ENCODE data around the gene CHAD.
A peak's percentile ranks its signal among the peaks of the same experiment; 100 is the strongest.

Gene CHAD

GRCh38 chr17:50424996-50425681, 43.5 kb downstream of the CHAD start:
- peak overlapping the region in 1 of 2 experiments; percentile 34 for H3K27ac ChIP-seq (ENCODE audit: insufficient read depth in 1 of 2, low read depth in 1 of 2, low read length in 2 of 2, poor library complexity in 1 of 2, severe bottlenecking in 2 of 2)
- CTCF ChIA-PET = interaction anchor here (0.9 to 2.7 kb wide), 3 partner anchors 11 to 63 kb away, joined by 3 to 16 read pairs (median 5); partner anchors contain the start of gene LRRC59

GRCh38 chr17:50424246-50424995, 44.3 kb downstream of the CHAD start:
- H3K36me3 ChIP-seq (ENCODE audit: control insufficient read depth in 4 of 4, insufficient read depth in 4 of 4, low read length in 3 of 4) = no peaks in the 10 kb centered on the region
- ChIA-PET POLR2A (no interaction called here), CTCF (no interaction called here)
- no peak overlapping the region for H3K27ac ChIP-seq (ENCODE audit: insufficient read depth in 1 of 2, low read depth in 1 of 2, low read length in 2 of 2, poor library complexity in 1 of 2, severe bottlenecking in 2 of 2)
- no peaks in the 10 kb centered on the region for H3K27me3 ChIP-seq (replicated peaks in 2 of 5; ENCODE audit: control insufficient read depth in 4 of 5, insufficient read depth in 5 of 5, low read length in 4 of 5)
- H3K4me3 ChIP-seq (ENCODE audit: control insufficient read depth in 1 of 7, extremely low read depth in 1 of 7, insufficient read depth in 4 of 7, low read depth in 2 of 7, low read length in 6 of 7) = peak overlapping the region in 1 of 7 experiments; percentile 17
- DNase-seq = no peak
- WGBS (ENCODE audit: insufficient coverage) = 90% methylated on average over 7 of the region's 9 CpGs
- H3K9me3 ChIP-seq (ENCODE audit: control extremely low read depth in 1 of 5, control insufficient read depth in 4 of 5, insufficient read depth in 2 of 5, low read depth in 1 of 5, low read length in 4 of 5) = no peaks in the 10 kb centered on the region
- H3K4me1 ChIP-seq (ENCODE audit: control extremely low read depth in 1 of 4, control insufficient read depth in 4 of 4, insufficient read depth in 4 of 4, low read length in 3 of 4) = peaks cover 15 to 59% (median 48%) of the 10 kb centered on the region in 4 experiments

More at GRCh38 chr17:50424996-50425681, 43.5 kb downstream of the CHAD start:
- Histone ChIP-seq H3K9me3 (ENCODE audit: control extremely low read depth in 1 of 5, control insufficient read depth in 4 of 5, insufficient read depth in 2 of 5, low read depth in 1 of 5, low read length in 4 of 5) (no peaks in the 10 kb centered on the region), H3K4me3 (ENCODE audit: control insufficient read depth in 1 of 7, extremely low read depth in 1 of 7, insufficient read depth in 4 of 7, low read depth in 2 of 7, low read length in 6 of 7) (peak overlapping the region in 6 of 7 experiments; percentile 31 to 85 (median 76)), H3K36me3 (ENCODE audit: control insufficient read depth in 4 of 4, insufficient read depth in 4 of 4, low read length in 3 of 4) (peaks cover 0 to 2% (median 0%) of the 10 kb centered on the region in 4 experiments), H3K27me3 (replicated peaks in 2 of 5; ENCODE audit: control insufficient read depth in 4 of 5, insufficient read depth in 5 of 5, low read length in 4 of 5) (no peaks in the 10 kb centered on the region), H3K4me1 (ENCODE audit: control extremely low read depth in 1 of 4, control insufficient read depth in 4 of 4, insufficient read depth in 4 of 4, low read length in 3 of 4) (peaks cover 15 to 59% (median 48%) of the 10 kb centered on the region in 4 experiments)
- 86% methylated on average over 8 of the region's 8 CpGs for WGBS (ENCODE audit: insufficient coverage)
- POLR2A ChIA-PET = interaction anchor here (0.5 to 1.8 kb wide), 2 partner anchors 28 to 1821 kb away, joined by 3 to 8 read pairs; partner anchors contain the start of gene LRRC59
- no peak for DNase-seq

GRCh38 chr17:50423553-50424159, 45.0 kb downstream of the CHAD start:
- DNase-seq = peak; percentile 38 to 77 (median 69)
- CTCF ChIA-PET = no interaction called here
- 59% methylated on average over 5 of the region's 6 CpGs for WGBS (ENCODE audit: insufficient coverage)

GRCh38 chr17:50422738-50423137, 45.9 kb downstream of the CHAD start:
- no peaks in the 10 kb centered on the region for H3K27me3 ChIP-seq (replicated peaks in 2 of 5; ENCODE audit: control insufficient read depth in 4 of 5, insufficient read depth in 5 of 5, low read length in 4 of 5)
- H3K9me3 ChIP-seq (ENCODE audit: control extremely low read depth in 1 of 5, control insufficient read depth in 4 of 5, insufficient read depth in 2 of 5, low read depth in 1 of 5, low read length in 4 of 5) = no peaks in the 10 kb centered on the region
- POLR2A ChIA-PET = no interaction called here
- CTCF ChIA-PET = interaction anchor here (0.6 to 2.1 kb wide), 2 partner anchors 25 to 64 kb away, joined by 3 to 8 read pairs; partner anchors contain the start of gene LRRC59
- no CpG with 5 or more reads among the region's 2 CpGs for WGBS (ENCODE audit: insufficient coverage)
- H3K4me1 ChIP-seq (ENCODE audit: control extremely low read depth in 1 of 4, control insufficient read depth in 4 of 4, insufficient read depth in 4 of 4, low read length in 3 of 4) = peaks cover 15 to 56% (median 45%) of the 10 kb centered on the region in 4 experiments
- no peaks in the 10 kb centered on the region for H3K36me3 ChIP-seq (ENCODE audit: control insufficient read depth in 4 of 4, insufficient read depth in 4 of 4, low read length in 3 of 4)
- H3K27ac ChIP-seq (ENCODE audit: insufficient read depth in 1 of 2, low read depth in 1 of 2, low read length in 2 of 2, poor library complexity in 1 of 2, severe bottlenecking in 2 of 2) = no peak overlapping the region
- no peak for DNase-seq
- H3K4me3 ChIP-seq (ENCODE audit: control insufficient read depth in 1 of 7, extremely low read depth in 1 of 7, insufficient read depth in 4 of 7, low read depth in 2 of 7, low read length in 6 of 7) = no peak overlapping the region

More at GRCh38 chr17:50423553-50424159, 45.0 kb downstream of the CHAD start:
- H3K27me3 ChIP-seq (replicated peaks in 2 of 5; ENCODE audit: control insufficient read depth in 4 of 5, insufficient read depth in 5 of 5, low read length in 4 of 5) = no peaks in the 10 kb centered on the region
- POLR2A ChIA-PET = no interaction called here
- H3K27ac ChIP-seq (ENCODE audit: insufficient read depth in 1 of 2, low read depth in 1 of 2, low read length in 2 of 2, poor library complexity in 1 of 2, severe bottlenecking in 2 of 2) = no peak overlapping the region
- peaks cover 15 to 59% (median 48%) of the 10 kb centered on the region in 4 experiments for H3K4me1 ChIP-seq (ENCODE audit: control extremely low read depth in 1 of 4, control insufficient read depth in 4 of 4, insufficient read depth in 4 of 4, low read length in 3 of 4)
- H3K9me3 ChIP-seq (ENCODE audit: control extremely low read depth in 1 of 5, control insufficient read depth in 4 of 5, insufficient read depth in 2 of 5, low read depth in 1 of 5, low read length in 4 of 5) = no peaks in the 10 kb centered on the region
- H3K36me3 ChIP-seq (ENCODE audit: control insufficient read depth in 4 of 4, insufficient read depth in 4 of 4, low read length in 3 of 4) = no peaks in the 10 kb centered on the region
- H3K4me3 ChIP-seq (ENCODE audit: control insufficient read depth in 1 of 7, extremely low read depth in 1 of 7, insufficient read depth in 4 of 7, low read depth in 2 of 7, low read length in 6 of 7) = no peak overlapping the region

- DNase-seq = peak; percentile 34 to 62 (median 52)
- Histone ChIP-seq H3K36me3 (ENCODE audit: control insufficient read depth in 4 of 4, insufficient read depth in 4 of 4, low read length in 3 of 4) (no peaks in the 10 kb centered on the region), H3K9me3 (ENCODE audit: control extremely low read depth in 1 of 5, control insufficient read depth in 4 of 5, insufficient read depth in 2 of 5, low read depth in 1 of 5, low read length in 4 of 5) (no peaks in the 10 kb centered on the region), H3K27ac (ENCODE audit: insufficient read depth in 1 of 2, low read depth in 1 of 2, low read length in 2 of 2, poor library complexity in 1 of 2, severe bottlenecking in 2 of 2) (peak overlapping the region; percentile 50 to 88), H3K4me1 (ENCODE audit: control extremely low read depth in 1 of 4, control insufficient read depth in 4 of 4, insufficient read depth in 4 of 4, low read length in 3 of 4) (peaks cover 6 to 43% (median 33%) of the 10 kb centered on the region in 4 experiments), H3K27me3 (replicated peaks in 2 of 5; ENCODE audit: control insufficient read depth in 4 of 5, insufficient read depth in 5 of 5, low read length in 4 of 5) (no peaks in the 10 kb centered on the region), H3K4me3 (ENCODE audit: control insufficient read depth in 1 of 7, extremely low read depth in 1 of 7, insufficient read depth in 4 of 7, low read depth in 2 of 7, low read length in 6 of 7) (peak overlapping the region in 6 of 7 experiments; percentile 53 to 72 (median 64))
- ChIA-PET CTCF (interaction anchor here (0.6 to 2.1 kb wide), 5 partner anchors 17 to 57 kb away, joined by 3 to 8 read pairs (median 3); partner anchors contain the start of genes CHAD and LRRC59), POLR2A (interaction anchor here (0.6 to 0.7 kb wide), 2 partner anchors 57 to 183 kb away, joined by 3 read pairs; no protein-coding TSS in a partner anchor)
- no CpG with 5 or more reads among the region's 3 CpGs for WGBS (ENCODE audit: insufficient coverage)
Measured at GRCh38 chr17:50421308-50422051, 47.2 kb downstream of the CHAD start.

GRCh38 chr17:50420419-50421112, 48.1 kb downstream of the CHAD start:
- WGBS (ENCODE audit: insufficient coverage) = 98% methylated on average over 6 of the region's 6 CpGs
- peak overlapping the region in 3 of 7 experiments; percentile 57 to 72 (median 71) for H3K4me3 ChIP-seq (ENCODE audit: control insufficient read depth in 1 of 7, extremely low read depth in 1 of 7, insufficient read depth in 4 of 7, low read depth in 2 of 7, low read length in 6 of 7)
- DNase-seq = no peak
- ChIA-PET POLR2A (no interaction called here), CTCF (interaction anchor here (1.2 to 1.4 kb wide), 2 partner anchors 31 to 48 kb away, joined by 3 to 4 read pairs; partner anchors contain the start of gene CHAD)
- H3K9me3 ChIP-seq (ENCODE audit: control extremely low read depth in 1 of 5, control insufficient read depth in 4 of 5, insufficient read depth in 2 of 5, low read depth in 1 of 5, low read length in 4 of 5) = no peaks in the 10 kb centered on the region
- H3K27me3 ChIP-seq (replicated peaks in 2 of 5; ENCODE audit: control insufficient read depth in 4 of 5, insufficient read depth in 5 of 5, low read length in 4 of 5) = no peaks in the 10 kb centered on the region
- no peaks in the 10 kb centered on the region for H3K36me3 ChIP-seq (ENCODE audit: control insufficient read depth in 4 of 4, insufficient read depth in 4 of 4, low read length in 3 of 4)
- H3K4me1 ChIP-seq (ENCODE audit: control extremely low read depth in 1 of 4, control insufficient read depth in 4 of 4, insufficient read depth in 4 of 4, low read length in 3 of 4) = peaks cover 6 to 39% (median 29%) of the 10 kb centered on the region in 4 experiments
- peak overlapping the region in 1 of 2 experiments; percentile 88 for H3K27ac ChIP-seq (ENCODE audit: insufficient read depth in 1 of 2, low read depth in 1 of 2, low read length in 2 of 2, poor library complexity in 1 of 2, severe bottlenecking in 2 of 2)

Data from common myeloid progenitor, CD34-positive (primary cell).